ENCODE results near the gene UBE2J2. TPM values are rescaled to one million over a fixed set of nuclear protein-coding genes. Genes with fewer than 3 reads are reported as not detected.

The UBE2J2 gene
- total RNA-seq, 1 experiment from 2014 or later, result 52.7 TPM

DNA sequence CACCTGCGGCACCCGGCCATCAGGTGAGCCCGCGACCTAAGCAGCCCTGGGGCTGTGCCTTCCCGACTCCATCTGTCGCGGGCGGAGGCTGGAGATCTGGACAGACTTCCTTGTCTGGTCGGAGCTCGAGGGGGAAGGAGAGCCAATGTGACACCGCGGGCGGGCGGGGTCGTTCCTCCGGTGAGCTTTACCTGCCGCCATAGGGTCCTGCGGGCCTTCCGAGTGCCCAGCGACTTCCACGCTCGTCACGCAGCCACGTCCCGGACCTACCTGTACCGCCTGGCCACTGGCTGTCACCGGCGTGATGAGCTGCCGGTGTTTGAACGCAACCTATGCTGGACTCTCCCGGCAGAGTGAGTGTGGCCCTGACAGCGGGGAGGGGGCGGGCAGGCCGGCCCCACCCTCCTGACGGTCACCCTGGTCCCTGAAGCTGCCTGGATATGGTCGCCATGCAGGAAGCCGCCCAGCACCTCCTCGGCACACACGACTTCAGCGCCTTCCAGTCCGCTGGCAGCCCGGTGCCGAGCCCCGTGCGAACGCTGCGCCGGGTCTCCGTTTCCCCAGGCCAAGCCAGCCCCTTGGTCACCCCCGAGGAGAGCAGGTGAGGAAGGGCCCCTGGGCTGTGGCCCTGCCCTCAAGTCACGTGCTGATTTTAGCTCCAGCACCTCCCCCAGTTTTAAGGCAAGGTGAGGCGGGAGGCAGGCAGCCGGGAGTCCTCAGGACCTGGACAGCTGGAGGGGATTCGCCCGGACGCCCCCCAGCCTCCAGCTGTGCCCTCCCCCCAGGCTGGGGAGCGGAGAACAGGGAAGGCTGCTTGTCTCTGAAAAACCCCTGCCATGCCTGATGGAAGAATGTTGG lies 35.8 kb upstream of the UBE2J2 start:
- DNase-seq (ENCODE audit: low spot score), result no peak

GRCh38 chr1:1308756-1309250 lies 35.1 kb upstream of the UBE2J2 start:
- no peak for DNase-seq (ENCODE audit: low spot score)

GRCh38 chr1:1307923-1308755 lies 34.5 kb upstream of the UBE2J2 start, which contains the start of the genes ACAP3 and PUSL1:
Gene ACAP3, minus strand, starts transcription at chr1:1307930. Its CDS starts 115 bp downstream, at chr1:1307815.
Gene PUSL1, plus strand, starts transcription at chr1:1308597. Its CDS starts 47 bp downstream, at chr1:1308644.
- peak; percentile 90 for DNase-seq (ENCODE audit: low spot score)

DNA sequence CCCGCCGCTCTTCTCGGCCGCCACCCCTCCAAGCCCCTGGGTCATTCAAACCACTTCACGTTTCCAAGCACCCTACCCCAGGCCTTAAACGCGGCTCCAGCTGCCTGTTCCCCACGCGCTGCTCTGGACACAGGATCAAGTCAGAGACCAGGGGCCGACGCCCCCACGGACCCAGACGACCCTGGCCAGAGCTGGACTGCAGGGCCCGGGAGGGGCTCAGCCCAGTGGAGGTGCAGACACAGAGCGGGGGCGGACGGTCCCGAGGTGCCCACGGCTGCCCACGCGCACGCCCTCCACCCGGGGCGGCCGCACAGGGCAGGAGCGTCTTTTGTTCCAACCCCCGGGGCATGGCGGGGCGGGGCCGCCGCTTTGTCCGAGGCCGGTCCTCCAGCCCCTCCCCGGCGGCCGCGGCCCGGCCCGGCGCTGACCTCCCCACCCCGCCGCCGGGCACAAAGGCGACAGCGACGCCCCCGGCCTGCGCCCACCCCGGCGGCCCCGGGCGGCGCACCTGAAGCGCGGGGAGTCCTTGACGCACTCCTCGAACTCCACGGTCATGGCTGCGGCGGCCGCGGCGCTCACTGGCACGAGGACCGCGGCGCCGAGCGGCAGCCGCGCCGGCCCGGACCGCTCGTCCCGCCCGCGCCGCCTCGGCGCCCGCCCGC lies 33.7 kb upstream of the UBE2J2 start:
- DNase-seq (ENCODE audit: low spot score), result no peak

DNA sequence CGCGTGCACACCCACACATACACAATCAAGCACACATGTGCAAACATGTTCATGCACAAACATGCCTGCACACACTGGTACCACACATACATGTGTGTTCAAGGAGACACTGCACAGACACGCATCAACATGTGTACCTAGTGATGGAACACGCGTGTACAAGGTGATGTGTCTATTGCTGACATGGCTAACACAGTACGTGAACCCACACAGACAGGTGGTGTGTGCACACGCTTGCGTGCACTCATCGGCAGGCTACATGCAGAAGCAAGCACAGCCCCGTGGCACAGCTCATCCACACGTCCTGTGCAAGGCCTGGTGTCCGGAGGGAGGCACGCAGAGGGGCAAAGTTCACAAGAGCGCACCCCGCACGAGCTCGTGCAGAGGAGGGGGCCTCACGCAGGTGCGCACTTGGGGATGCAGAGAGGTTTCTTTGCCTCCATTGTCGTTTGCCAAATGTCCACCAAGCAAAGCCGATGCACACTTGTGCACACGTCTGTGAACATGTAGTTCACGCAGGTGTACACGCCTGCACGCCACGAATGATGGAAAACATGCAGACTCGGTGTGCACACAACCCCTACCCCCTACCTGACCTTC lies 33.1 kb upstream of the UBE2J2 start:
- DNase-seq (ENCODE audit: low spot score), result no peak

DNA sequence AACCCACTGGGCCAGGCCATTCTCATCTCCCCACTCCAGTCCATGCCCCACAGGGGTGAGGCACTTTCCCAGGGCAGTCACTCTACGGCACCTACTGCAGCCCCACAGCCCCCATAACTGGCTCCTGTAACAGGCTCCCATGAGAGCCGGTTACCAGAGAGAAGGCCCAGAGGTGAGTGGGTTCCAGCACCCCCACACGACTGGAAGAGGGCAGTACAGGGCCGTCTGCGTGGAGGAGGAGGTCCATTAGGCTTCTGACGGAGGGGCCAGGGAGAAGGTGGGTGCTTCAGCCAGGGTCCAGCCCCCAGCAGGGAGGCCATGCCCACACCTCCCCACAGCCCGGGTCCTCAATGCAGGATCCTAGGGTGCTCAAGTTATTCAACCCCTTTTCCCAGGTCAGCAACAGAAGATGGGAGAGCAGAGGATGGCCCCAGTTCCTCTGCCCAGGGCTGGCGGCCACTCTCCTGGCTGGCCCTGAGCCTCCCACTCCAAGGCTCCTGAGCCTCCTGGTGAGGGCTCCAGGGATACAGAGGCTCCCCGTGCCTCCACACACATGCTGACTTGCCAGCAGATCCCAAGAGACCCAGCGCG lies 32.5 kb upstream of the UBE2J2 start:
- no peak for DNase-seq (ENCODE audit: low spot score)

- peak; percentile 87 for DNase-seq (ENCODE audit: low spot score)
Measured at GRCh38 chr1:1305300-1306069, 31.8 kb upstream of the UBE2J2 start.

DNA sequence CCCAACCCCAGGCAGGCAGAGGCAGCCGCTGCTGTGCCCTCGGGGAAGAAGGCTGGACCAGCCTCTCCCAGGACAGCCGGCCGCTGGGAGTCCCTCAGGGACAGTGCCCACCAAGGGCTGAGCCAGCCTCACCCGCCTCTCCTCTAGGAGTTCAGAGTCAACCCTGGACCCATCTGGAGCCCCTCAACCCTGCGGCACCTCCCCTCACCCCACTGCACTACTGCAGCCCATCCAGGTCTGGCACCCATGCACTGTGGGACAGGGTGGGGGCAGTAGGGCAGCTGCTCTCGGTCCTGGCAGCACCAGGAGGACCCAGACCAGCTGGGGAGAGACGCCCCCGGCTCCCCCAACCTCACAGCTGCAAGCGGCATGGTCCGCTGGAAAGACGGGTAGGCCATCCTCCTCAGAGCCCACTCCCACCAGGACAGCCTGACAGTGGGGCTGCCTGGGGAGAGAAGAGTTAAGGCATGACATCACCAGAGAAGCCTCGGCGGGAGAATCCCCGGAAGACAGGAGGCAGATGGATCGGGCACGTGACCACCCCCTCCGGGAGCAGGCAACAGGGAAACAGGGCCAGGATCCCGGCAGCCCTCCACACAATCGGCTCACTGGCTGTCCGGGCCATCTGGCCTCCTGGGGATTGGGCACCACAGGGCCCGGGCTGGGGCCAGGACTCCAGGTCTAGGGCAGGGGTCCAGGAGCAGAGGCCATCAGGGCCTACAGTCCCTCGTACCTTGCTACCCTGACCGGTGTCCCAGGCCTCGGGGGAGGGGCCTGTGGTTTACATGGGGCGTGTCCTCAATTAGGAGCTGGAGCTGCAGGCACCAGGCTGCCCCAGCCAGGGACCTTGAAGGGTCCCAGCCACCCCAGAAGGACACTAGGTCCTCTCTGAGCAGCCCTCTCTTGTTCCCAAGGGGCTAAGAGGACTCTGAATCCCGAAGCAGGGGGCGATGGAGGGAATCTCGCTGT lies 31.0 kb upstream of the UBE2J2 start:
- peak; percentile 71 for DNase-seq (ENCODE audit: low spot score)

DNA sequence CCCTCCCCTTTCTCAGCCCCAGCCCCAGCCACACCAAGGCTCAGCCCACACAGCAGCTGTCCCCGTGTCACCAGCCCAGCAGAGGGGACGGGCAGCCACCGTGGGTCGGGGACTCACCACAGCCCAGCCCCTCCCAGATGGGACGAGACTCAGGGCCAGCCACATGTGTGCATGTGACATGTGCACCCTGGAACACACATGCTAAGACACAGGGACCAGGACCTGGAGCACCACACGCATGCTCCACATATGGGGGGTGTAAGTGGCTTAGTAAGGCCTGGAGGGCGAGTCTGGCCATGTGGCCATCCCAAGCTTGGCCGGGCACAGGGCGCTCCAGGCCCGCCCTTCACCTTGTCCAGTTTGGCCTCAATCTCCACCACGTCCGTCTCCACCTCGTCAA lies 30.1 kb upstream of the UBE2J2 start:
- DNase-seq (ENCODE audit: low spot score), result no peak

DNA sequence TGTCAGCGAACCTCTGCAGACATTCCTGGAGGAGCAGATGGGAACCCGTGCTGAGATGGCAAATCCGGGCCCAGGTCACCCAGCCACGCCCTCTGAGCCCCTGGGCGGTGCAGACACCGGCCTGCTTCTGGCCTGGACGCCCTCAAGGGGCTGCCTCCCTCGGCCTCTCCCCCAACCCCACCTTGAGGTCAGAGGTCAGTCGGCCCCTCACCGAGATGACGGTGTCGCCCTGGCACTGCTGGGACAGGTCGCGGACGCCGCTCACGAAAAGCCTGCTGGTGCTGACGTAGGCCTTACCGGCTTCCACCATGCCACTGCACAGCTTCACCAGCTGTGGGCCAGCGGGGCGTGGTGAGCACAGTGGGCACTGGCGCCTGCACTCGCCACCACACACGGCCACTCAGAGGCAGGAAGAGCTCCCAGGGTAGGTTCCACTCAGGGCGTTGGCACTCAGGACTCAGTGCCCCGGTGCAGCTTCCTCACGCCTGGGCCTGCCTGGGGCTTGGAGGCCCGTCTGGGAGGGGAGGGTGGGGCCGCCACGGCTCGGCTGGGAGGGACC lies 29.4 kb upstream of the UBE2J2 start:
- DNase-seq (ENCODE audit: low spot score), result no peak

- no peak for DNase-seq (ENCODE audit: low spot score)
Measured at GRCh38 chr1:1302006-1302430, 28.4 kb upstream of the UBE2J2 start.

- no peak for DNase-seq (ENCODE audit: low spot score)
Measured at GRCh38 chr1:1300352-1300739, 26.7 kb upstream of the UBE2J2 start.

DNA sequence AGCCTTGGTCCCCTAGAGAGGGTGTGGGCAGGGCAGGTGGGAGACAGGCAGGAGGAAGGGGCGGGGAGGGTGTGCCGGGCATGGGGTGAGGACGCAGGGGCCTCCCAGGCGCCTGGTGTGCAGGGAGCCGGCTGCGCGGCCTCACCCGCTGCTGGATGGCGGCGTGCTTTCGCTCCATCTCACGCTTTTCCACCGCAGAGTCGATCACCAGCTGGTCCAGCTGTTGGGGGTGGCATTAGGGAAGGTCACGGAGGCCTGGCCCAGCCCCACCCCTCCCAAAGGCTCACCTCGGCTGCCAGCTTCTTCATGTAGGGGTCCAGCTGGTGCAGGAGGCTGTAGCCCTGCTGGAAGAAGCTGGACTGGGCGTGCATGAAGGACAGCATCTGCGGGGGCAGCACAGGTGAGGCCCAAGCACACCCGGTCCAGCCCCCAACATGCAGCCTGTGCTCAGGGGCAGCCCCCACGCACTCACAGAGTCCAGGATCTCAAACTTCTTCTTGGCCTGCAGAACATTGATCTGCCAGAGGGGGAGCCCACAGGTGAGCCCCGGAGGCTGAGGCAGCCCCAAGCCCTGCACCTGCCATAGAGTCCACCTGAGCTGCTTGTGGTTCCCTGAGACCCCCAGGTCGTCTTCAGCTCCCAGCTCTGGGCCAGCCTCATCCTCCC lies 26.2 kb upstream of the UBE2J2 start:
- no peak for DNase-seq (ENCODE audit: low spot score)

DNA sequence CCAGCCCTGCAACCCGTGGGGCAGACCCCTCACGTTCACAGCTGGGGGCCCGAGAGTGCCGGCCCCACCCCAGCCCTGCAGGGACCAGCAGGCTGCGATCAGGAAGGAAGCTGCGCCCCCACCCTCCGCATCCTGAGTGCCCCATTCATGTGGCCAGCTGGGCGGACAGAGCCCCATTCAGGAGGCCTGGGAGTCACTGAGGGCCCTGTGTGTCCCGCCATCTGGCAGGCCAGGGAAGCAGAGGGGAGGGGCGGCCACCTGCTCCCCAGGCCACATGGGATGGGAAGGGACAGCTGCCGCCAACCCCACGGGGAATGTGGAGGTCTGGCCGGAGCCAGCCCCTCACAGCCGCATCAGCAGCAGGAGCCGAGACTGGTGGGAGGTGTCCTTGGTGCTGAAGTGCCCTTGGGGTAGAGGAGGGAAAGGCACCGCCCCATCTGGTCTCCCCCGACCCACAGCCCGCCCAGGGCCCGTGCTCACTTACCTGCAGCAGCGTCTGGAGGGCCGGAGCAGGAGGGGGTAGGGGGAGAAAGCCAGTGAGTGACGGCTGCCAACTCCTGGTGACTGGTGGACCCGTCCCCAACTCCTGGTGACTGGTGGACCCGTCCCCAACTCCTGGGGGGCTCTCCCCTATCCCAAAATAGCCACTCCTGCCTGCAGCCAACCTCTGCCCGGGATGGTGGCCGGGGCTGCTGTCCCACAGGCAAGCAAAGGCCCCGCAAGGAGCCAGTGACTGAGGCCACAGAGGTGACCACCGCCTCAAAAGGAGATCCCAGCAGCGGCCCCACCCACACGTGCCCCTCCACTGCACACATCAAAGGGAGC lies 25.4 kb upstream of the UBE2J2 start:
- DNase-seq (ENCODE audit: low spot score), result no peak

GRCh38 chr1:1297802-1298424 lies 24.3 kb upstream of the UBE2J2 start:
- no peak for DNase-seq (ENCODE audit: low spot score)

GRCh38 chr1:1296070-1297061 lies 22.7 kb upstream of the UBE2J2 start:
- no peak for DNase-seq (ENCODE audit: low spot score)
